PFSK-1 (cell line): ENCODE results near the gene SEPTIN11.

Experiments
- FOXP2 ChIP-seq: optimal IDR thresholded peaks from 2 replicates; pipeline ENCODE3; 2011; ENCODE audit warnings: borderline replicate concordance, control low read depth, inconsistent platforms; ENCODE audit not compliant: insufficient read depth; ENCODE audit errors: extremely low read length, extremely low read depth
- POLR2AphosphoS5 ChIP-seq: IDR thresholded peaks from 2 replicates; pipeline ENCODE4 v1.6.1; 2012; ENCODE audit warnings: low read depth, mild to moderate bottlenecking, control low read depth, low read length, moderate library complexity
- SIN3A ChIP-seq: IDR thresholded peaks from 2 replicates; pipeline ENCODE4 v1.6.1; 2012; ENCODE audit warnings: mild to moderate bottlenecking, low read length, moderate library complexity, borderline replicate concordance; ENCODE audit not compliant: insufficient read depth
- TAF1 ChIP-seq: IDR thresholded peaks from 2 replicates; pipeline ENCODE4 v1.6.1; 2012; ENCODE audit warnings: low read length, control low read depth, borderline replicate concordance; ENCODE audit not compliant: insufficient read depth
- TF ChIP-seq, protein P1 (sequence below), 2 experiments: IDR thresholded peaks; 2 replicates each; pipeline versions ENCODE4 v1.6.1 to v1.8.0; 2011 to 2012; ENCODE audit warnings: low read depth in 2 of 2, low read length in 2 of 2, control low read depth in 1 of 2, inconsistent platforms in 1 of 2, mild to moderate bottlenecking in 1 of 2, moderate library complexity in 1 of 2; ENCODE audit not compliant: insufficient read depth in 1 of 2

DNA sequence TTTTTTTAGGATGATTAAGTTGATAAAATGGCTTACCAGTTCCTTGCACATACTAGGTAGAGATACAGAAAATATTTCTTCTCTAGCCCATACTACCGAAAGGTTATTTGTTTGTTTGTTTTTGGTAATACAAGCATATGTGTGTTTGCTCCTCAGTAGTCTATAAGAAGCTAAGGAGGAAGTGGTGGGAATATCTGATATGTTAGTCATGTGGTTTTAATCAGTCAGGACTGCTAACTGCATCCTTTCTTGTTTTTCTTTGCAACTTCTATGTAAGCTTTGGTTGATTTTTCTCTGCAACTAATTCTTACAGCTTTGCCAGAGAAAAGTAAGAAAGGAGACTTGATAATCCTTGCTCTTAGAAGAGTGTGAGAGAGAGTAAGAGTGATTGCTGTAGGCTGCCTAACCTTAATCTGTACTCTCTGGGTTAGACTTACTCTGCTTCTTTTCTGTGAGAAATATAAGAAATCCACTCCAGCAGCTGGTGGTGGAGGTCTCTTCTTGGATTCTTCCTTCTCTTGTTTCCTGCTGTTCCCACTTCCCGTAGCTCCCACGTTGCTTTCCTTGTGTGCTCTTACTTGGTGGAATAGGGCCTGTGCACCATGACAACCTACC, 28.3 kb downstream of the SEPTIN11 start:
- TF ChIP-seq, protein P1, sequence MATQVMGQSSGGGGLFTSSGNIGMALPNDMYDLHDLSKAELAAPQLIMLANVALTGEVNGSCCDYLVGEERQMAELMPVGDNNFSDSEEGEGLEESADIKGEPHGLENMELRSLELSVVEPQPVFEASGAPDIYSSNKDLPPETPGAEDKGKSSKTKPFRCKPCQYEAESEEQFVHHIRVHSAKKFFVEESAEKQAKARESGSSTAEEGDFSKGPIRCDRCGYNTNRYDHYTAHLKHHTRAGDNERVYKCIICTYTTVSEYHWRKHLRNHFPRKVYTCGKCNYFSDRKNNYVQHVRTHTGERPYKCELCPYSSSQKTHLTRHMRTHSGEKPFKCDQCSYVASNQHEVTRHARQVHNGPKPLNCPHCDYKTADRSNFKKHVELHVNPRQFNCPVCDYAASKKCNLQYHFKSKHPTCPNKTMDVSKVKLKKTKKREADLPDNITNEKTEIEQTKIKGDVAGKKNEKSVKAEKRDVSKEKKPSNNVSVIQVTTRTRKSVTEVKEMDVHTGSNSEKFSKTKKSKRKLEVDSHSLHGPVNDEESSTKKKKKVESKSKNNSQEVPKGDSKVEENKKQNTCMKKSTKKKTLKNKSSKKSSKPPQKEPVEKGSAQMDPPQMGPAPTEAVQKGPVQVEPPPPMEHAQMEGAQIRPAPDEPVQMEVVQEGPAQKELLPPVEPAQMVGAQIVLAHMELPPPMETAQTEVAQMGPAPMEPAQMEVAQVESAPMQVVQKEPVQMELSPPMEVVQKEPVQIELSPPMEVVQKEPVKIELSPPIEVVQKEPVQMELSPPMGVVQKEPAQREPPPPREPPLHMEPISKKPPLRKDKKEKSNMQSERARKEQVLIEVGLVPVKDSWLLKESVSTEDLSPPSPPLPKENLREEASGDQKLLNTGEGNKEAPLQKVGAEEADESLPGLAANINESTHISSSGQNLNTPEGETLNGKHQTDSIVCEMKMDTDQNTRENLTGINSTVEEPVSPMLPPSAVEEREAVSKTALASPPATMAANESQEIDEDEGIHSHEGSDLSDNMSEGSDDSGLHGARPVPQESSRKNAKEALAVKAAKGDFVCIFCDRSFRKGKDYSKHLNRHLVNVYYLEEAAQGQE (IDR thresholded peaks at IDR 0.05; ENCODE audit: insufficient read depth in 1 of 2, low read depth in 2 of 2, low read length in 2 of 2), result no peak
- no peak for TF ChIP-seq SIN3A
- no peak for TF ChIP-seq POLR2AphosphoS5
- no peak for TF ChIP-seq FOXP2
- TF ChIP-seq TAF1, result no peak
